Osteoblast (primary cell): Measurements from ENCODE around the gene ABI2. TPM values are rescaled to one million over a fixed set of nuclear protein-coding genes. Genes with fewer than 3 reads are reported as not detected.

Source experiments
- DNase-seq: peaks from one replicate; pipeline ENCODE4 v3.0.0; 2011; ENCODE audit warnings: low spot score, mixed read lengths; ENCODE audit not compliant: insufficient read length; ENCODE audit errors: missing footprints
- H2AFZ ChIP-seq: 2 replicates; pipeline ENCODE4 v1.6.0; 2011; ENCODE audit warnings: mild to moderate bottlenecking, low read length
- H3K27ac ChIP-seq: 2 replicates; pipeline ENCODE4 v1.5.1; 2011; ENCODE audit warnings: mild to moderate bottlenecking, low read depth, low read length, moderate library complexity
- H3K27me3 ChIP-seq: 2 replicates; pipeline ENCODE4 v1.6.0; 2012; ENCODE audit warnings: mild to moderate bottlenecking, control low read depth, inconsistent platforms, low read length, moderate library complexity; ENCODE audit not compliant: insufficient read depth
- H3K36me3 ChIP-seq: 2 replicates; pipeline ENCODE4 v1.5.1; 2011; ENCODE audit warnings: mild to moderate bottlenecking, low read length, control low read depth, moderate library complexity; ENCODE audit not compliant: insufficient read depth
- H3K4me1 ChIP-seq: 2 replicates; pipeline ENCODE4 v1.5.1; 2011; ENCODE audit warnings: mild to moderate bottlenecking, low read length, control low read depth, moderate library complexity; ENCODE audit not compliant: insufficient read depth
- H3K4me2 ChIP-seq: 2 replicates; pipeline ENCODE4 v1.6.0; 2011; ENCODE audit warnings: mild to moderate bottlenecking, low read length; ENCODE audit not compliant: insufficient read depth
- H3K4me3 ChIP-seq: fragments of 200-600 bp; sonication (generic); 3 replicates; pipeline ENCODE4 v1.5.1; 2012; ENCODE audit warnings: mild to moderate bottlenecking, low read length, inconsistent platforms; ENCODE audit not compliant: insufficient read depth
- H3K79me2 ChIP-seq: 2 replicates; pipeline ENCODE4 v1.6.0; 2012; ENCODE audit warnings: mild to moderate bottlenecking, low read length, control low read depth, inconsistent platforms; ENCODE audit not compliant: insufficient read depth
- H3K9me3 ChIP-seq: 2 replicates; pipeline ENCODE4 v1.5.1; 2011; ENCODE audit warnings: low read depth, low read length, control low read depth
- H4K20me1 ChIP-seq: 2 replicates; pipeline ENCODE4 v1.6.0; 2012; ENCODE audit warnings: mild to moderate bottlenecking, low read length, control low read depth; ENCODE audit not compliant: insufficient read depth
- total RNA-seq: library from RNA; depleted of rRNA; stranded (reverse); fragments of >200 nt; gene quantifications from 2 replicates; pipeline ENCODE4 v1.2.3, GENCODE V29; 2012
- TF ChIP-seq, protein P1 (sequence below): IDR thresholded peaks from 2 replicates; pipeline ENCODE4 v1.5.1; 2011; ENCODE audit warnings: mild to moderate bottlenecking, low read depth, low read length, moderate library complexity; ENCODE audit errors: extremely low read depth

The ABI2 gene
- total RNA-seq, 1 donor = 38.7 TPM

DNA sequence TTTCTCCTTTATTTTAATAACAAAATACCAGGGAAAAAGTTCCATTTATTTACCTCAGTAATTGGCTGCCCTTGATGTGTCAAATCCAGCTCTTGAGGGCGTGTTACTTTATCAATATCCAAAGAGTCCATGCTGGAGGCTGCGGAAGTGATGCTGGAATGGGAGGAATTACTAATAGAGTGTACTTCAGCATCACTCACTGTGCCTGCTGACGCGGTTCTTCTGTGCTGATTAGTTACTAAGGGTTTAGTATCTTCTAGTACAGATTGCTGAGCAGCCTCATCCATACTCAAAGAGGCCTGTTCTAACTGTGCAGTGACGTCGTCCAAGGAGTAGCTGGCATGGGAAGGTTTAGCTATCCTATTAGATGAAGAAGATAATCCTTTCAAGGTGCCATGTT lies 161.3 kb downstream of the ABI2 start:
- TF ChIP-seq, protein P1, sequence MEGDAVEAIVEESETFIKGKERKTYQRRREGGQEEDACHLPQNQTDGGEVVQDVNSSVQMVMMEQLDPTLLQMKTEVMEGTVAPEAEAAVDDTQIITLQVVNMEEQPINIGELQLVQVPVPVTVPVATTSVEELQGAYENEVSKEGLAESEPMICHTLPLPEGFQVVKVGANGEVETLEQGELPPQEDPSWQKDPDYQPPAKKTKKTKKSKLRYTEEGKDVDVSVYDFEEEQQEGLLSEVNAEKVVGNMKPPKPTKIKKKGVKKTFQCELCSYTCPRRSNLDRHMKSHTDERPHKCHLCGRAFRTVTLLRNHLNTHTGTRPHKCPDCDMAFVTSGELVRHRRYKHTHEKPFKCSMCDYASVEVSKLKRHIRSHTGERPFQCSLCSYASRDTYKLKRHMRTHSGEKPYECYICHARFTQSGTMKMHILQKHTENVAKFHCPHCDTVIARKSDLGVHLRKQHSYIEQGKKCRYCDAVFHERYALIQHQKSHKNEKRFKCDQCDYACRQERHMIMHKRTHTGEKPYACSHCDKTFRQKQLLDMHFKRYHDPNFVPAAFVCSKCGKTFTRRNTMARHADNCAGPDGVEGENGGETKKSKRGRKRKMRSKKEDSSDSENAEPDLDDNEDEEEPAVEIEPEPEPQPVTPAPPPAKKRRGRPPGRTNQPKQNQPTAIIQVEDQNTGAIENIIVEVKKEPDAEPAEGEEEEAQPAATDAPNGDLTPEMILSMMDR = no peak
- peak overlapping the region; percentile 64 for H3K27ac ChIP-seq
- peaks cover 87% of the 10 kb centered on the region for H3K79me2 ChIP-seq
- peaks cover 10% of the 10 kb centered on the region for H4K20me1 ChIP-seq
- H3K9me3 ChIP-seq = no peaks in the 10 kb centered on the region
- H3K27me3 ChIP-seq = no peaks in the 10 kb centered on the region
- H3K36me3 ChIP-seq = peaks cover 80% of the 10 kb centered on the region
- H2AFZ ChIP-seq = no peak overlapping the region
- H3K4me2 ChIP-seq = no peak overlapping the region
- peak; percentile 10 for DNase-seq
- H3K4me3 ChIP-seq = no peak overlapping the region
- H3K4me1 ChIP-seq = peaks cover 26% of the 10 kb centered on the region

DNA sequence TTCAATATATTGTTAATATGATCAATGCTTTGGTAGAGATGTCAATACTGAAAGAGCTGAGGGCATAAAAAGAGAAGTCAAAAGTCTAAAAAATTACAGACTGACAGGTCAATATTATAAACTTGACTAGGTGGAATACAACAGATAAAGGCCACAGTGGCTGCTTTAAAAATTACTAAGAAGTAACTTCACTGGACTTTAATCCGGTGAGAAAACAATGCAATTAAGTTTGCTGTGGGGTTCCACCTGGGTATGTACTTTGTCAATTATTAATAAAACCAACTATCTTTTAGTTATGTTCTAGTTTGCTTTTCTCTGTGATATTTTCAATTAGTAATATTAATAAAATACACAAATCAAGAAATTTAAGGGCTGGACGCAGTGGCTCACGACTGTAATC lies 162.2 kb downstream of the ABI2 start:
- Histone ChIP-seq H2AFZ (no peak overlapping the region), H3K4me3 (no peak overlapping the region), H3K4me1 (peaks cover 26% of the 10 kb centered on the region), H3K36me3 (peaks cover 79% of the 10 kb centered on the region), H4K20me1 (peaks cover 10% of the 10 kb centered on the region), H3K79me2 (peaks cover 86% of the 10 kb centered on the region), H3K4me2 (no peak overlapping the region), H3K27ac (peak overlapping the region; percentile 64), H3K27me3 (no peaks in the 10 kb centered on the region), H3K9me3 (no peaks in the 10 kb centered on the region)
- no peak for DNase-seq
- TF ChIP-seq, protein P1 = no peak

DNA sequence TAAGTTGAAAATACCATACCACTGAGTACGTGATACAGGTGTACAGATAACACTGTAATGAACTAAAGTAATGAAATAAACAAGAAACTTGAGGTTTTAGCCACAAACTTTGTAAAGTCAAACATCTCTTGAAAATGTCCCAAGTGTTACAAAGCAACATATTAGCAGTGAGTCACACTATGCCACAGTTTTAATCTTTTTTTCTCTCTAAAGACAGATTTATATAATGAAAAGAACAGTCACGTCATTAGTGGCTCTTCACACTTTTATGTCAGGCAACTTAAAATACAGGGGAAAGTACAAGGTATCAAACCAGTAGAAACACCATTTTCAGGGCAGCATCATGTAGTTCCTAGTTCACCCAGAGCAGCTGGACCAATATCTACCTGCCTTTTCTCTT lies 164.8 kb downstream of the ABI2 start:
- TF ChIP-seq, protein P1 = no peak
- Histone ChIP-seq H2AFZ (no peak overlapping the region), H3K27me3 (no peaks in the 10 kb centered on the region), H3K36me3 (peaks cover 63% of the 10 kb centered on the region), H3K9me3 (no peaks in the 10 kb centered on the region), H3K79me2 (peaks cover 87% of the 10 kb centered on the region), H3K27ac (peak overlapping the region; percentile 50), H4K20me1 (peaks cover 4% of the 10 kb centered on the region), H3K4me3 (no peak overlapping the region), H3K4me2 (peak overlapping the region; percentile 35), H3K4me1 (peaks cover 30% of the 10 kb centered on the region)
- DNase-seq = peak; percentile 14

Other genes starting within 250 kb of the ABI2 start
- 49.5 and 51.4 TPM in 2 replicates for gene CYP20A1, start 89.4 kb upstream of the ABI2 start, total RNA-seq
- 46.9 and 57.2 TPM in 2 replicates for gene RAPH1, start 206.9 kb downstream of the ABI2 start, total RNA-seq